Left hindlimb (tissue), 1 donor: ENCODE measurements around the gene CSTF1.

Experiments
- DNase-seq: peaks from one replicate; pipeline ENCODE4 v3.0.0-alpha.2; 2018

The CSTF1 gene

DNA sequence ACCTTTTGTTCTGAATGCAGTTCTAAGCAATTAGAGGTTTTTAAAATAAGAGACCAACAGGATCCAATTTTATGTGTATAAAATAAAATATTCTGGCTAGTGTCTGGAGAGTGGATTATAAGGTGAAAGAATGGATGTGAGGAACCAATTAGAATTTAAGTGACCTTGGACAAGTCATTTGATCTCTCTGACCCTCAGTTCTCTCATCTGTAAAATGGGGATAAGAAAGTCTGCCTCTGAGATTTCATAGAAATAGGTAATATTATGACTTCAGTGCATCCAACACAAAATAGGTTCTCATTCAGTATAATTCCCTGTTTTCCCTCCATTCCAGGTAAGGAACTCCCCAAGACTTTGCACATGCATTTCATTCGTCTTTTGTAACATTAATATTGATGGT lies 38.5 kb downstream of the CSTF1 start:
- DNase-seq = no peak

DNA sequence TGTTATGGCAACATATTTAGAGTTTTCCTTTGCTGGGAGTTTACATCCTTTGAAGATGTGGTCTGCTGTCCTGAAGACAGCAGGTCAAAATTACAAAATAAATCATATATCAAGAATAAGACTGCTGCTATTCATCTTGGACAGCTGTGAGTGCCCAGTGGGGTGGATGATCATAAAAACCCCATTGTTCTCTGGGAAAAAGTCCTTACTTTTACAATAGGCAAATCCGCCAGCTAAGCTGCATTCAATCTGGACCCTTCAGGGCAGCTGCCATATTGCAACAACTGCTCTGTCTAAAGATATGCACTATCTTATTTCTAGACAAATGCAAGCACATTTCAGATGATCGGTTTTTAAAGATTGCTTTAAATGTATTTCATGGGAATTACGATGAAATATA lies 39.0 kb downstream of the CSTF1 start:
- no peak for DNase-seq

DNA sequence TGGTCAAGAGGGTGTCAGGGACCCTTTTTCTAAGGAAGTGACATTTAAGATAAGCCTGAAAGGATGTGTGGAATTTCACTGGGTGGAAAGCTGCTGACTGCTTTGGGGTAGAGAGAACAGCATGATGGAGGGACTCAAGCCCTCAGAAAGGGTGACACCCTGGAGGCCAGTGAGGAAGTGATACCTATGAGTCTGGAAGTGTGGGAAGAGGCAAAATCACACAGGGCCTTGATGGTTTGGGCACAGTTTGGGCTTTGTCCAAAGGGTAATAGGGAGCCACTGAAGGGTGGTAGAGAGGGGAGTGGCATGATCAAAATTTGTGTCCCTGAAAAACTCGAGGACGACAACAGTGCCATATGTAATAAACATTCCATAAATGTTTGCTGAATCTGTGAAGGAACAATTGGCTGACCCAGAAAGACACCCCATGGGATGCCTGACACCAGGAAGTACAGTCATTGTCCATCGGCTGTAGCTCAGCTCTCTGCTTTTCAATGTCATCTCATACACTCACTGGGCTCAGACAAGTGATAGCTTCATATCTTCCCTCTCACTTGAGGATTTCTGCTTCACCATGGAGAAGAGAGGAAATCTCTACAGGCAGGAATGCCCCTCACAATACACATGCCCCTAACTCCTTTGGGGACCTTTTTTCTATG lies 40.9 kb downstream of the CSTF1 start:
- DNase-seq = no peak

DNA sequence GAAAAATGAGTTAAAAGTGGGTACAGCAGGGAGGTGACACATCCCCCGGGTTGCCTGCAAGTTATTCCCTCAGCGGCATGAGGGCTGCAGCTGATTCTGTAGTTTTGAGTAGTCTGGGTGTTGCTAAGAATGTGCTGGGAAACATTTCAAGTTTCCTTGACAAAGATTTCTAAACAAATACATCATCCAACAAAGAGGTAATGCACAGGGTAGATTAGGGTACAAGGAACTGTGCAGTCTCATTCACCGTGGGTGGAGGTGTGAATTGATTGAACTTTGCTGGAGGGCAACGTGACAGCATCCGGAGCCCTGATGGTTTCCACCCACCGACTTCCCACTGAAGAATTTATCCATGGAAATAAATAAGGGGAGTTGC lies 41.4 kb downstream of the CSTF1 start:
- DNase-seq = no peak

DNA sequence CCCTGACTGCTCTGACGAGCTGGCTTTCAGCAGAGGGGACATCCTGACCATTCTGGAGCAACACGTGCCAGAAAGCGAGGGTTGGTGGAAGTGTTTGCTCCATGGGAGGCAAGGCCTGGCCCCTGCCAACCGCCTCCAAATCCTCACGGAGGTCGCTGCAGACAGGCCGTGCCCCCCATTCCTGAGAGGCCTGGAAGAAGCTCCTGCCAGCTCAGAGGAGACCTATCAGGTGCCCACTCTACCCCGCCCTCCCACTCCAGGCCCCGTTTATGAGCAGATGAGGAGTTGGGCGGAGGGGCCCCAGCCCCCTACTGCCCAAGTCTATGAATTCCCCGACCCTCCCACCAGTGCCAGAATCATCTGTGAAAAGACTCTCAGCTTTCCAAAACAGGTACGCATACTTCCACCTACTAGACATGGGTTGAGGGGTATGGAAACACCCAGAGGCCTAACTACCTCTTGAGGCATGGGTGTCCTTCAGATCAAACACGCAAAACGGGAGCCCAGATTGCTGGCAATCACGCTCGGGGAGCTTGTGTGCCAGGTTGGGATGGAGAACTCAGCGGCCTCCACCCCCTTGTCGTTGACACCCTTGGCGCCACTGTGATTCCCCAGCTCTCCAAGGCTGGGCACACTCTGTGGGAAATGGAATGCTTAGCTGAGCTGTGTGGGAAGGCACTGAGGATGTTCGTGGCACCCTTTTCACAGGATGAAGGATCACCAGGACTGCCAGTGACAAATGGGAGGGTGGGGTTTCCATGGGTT lies 44.9 kb downstream of the CSTF1 start:
- DNase-seq = no peak

DNA sequence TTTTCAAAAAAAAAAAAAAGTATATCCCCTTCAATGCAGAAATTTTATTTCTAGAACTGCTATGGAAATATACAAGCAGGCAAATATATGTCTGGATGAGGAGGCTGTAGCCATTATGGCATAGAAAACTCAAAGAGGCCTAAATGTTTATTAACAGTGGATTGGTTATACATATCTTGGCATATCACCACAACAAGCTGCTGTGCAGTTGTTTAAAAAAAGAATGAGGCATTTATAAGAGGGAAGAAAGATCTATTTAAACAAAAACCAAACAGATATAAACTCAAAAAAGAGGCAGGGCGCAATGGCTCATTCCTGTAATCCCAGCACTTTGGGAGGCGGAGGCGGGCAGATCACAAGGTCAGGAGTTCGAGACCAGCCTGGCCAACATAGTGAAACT lies 45.8 kb downstream of the CSTF1 start:
- DNase-seq = no peak

DNA sequence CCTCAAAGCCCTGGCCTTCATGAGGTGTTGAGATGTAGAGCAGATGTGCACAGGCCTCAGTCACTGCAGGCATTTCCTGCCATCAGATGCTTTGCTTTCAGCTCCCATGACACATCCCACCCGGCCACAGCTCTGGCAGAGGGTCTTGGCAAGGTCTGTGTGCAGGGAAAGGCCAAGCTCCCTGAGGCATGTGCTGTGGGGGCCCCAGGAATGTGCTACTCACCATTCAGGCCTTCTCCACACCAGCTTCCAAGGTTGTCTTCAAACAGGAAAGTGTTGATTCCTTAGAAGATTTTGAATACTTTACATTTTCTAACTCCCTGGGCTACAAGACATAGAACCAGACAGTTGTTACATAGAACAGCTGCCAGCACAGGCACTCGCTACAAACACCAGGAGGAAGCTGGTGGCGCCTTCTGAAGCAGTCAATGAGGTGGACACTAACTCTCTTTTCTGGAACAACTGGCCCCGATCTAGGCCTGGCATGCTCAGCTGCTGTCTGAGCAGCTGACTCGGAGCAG lies 47.4 kb downstream of the CSTF1 start:
- DNase-seq = peak; percentile 77

DNA sequence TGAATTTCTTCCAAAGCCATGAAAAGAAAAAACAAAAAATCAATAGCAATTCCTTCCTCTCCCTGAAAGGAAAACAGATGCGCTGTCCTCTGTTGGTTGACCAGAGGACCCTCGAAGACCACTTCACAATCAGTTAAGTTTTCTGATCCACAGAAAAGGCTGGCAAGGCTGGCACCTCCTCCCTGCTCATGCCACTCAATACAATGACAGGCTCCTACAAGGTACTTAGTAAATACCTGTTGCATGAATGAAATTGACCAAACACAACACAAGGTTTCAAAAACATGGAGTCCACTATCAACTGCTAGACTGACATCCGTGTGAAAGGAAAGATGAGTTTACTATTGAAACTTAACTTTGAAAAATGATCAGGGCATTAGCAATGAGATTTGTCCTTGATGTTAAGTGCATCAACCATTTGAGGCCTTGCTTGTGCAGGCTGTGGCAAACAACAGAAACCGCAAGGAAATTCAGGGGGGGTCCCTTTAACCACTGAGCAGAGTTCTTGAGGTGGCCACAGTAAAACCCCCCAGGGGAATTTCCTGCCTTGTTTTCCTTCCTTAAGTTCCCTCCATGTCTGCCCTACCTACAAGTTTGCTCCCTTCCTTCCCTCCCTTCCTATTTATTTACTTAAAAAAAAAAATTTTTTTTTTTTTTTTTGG lies 48.0 kb downstream of the CSTF1 start:
- no peak for DNase-seq

DNA sequence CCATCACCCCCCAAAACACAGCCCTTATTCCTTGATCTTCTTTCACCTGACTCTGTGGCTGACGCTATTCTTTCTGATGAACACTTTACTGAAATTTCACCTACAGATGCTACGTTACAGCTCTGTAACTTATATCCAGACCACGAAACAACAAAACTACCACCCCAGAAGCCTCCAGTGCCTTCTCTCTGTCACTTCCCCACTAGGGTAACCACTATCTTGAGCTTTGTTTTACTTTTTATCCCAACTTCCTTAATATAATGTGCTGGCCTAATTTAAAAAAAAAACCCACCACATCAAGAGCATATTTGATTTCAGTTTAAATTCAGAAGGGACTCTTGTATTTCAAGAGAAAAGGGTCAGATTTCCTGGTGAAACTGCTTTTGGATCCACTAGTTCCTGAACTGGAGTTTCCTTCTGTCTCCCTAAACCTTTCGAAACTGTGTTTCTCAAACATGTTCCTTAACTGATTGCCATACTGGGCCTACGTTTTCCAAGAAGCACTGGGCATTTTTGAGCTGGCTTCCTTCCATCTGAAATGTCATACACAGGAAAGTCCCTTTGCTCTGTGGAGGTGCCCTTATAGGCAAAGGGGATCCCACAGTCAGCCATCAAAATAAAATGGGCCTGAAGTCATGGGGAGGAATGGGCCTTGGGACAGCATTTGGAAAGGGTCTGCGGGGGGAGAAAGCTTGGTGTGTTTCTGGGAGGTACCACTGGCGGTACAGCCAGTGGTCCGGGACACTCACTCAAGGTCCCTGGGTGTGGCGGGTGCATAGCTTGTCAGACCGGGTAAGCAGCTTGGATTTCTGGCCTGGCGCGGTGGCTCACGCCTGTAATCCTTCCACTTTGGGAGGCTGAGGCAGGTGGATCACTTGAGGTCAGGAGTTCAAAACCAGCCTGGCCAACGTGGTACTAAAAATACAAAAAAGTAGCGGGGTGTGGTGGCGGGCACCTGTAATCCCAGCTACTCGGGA lies 50.2 kb downstream of the CSTF1 start:
- DNase-seq = no peak

DNA sequence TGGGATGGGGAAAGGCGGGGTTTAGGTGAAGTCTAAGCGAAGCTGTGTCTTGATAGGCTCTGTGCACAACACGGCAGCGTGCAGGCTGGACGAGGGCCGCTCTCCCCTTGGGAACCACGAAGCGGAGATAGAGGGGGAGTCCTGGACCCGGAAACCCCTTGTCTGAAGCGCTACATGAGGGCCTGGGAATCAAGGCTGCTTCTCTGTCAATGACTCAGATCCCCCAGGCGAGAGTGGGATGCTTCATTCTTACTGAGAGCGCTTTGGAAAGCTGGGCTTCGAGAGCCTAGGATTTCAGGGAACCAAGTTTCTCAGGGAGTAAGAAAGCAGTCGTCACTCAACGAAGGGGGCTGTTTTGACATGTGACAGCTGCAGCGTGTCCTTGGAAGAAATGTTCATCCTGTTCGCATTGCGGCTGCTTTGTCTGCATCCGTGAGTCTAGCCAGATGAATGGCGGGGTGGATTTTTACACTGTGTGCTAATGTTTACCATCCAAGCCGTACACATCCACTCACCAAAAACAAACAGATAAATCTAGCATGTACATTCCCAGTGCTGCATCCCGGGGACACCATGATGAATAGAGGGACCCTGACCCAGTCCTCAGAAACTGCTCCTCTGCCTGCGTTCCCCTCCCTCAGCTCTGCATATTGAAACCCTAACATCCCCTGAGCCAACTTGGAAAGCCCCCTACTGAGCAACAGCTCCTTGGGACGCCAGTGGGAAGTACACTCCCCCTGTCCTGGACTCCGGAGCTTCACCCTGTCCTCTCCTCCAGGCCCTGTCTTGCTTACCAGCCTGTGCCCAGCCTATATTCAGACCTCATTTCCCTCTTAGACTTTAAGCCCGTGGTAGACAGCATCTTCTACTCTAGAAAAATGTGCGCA lies 51.5 kb downstream of the CSTF1 start:
- DNase-seq = no peak

DNA sequence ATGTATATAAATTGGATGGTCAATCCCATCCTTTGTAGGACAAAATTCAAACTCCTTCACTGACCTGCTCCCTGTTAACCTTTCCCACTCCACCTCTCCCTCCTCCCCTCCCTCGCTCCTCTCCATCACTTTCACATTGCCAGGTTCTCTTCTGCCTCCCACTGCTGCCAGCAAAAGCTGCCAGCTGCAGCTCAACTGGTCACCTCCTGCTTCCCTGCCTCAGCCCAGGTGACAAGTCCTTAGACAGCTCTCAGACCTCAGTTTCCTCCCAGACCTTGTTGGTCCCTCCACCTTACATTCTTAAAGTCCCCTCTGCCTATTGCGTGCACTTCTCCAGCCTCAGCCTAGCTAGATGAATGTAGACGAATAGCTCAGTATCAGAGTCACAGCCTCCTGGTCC lies 52.7 kb downstream of the CSTF1 start:
- no peak for DNase-seq

DNA sequence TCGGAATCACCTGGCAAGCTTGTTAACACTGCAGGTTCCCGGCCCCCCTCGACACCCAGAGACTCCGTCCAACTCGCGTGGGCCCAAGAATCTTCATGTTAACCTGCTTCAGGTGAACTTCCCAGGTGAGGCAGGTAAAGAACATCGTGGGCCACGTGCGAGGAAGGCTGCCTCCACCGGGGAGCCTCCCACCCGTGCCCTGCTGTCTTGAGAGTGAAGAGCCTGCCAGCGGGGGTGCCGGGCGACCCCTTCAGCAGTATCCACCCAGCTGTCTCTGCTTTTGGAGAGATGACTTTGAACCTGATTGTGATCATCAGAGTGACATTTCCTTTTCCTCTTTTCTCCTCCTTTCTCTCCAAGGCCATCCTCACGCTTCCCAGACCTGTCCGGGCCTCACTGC lies 53.1 kb downstream of the CSTF1 start:
- DNase-seq = no peak

DNA sequence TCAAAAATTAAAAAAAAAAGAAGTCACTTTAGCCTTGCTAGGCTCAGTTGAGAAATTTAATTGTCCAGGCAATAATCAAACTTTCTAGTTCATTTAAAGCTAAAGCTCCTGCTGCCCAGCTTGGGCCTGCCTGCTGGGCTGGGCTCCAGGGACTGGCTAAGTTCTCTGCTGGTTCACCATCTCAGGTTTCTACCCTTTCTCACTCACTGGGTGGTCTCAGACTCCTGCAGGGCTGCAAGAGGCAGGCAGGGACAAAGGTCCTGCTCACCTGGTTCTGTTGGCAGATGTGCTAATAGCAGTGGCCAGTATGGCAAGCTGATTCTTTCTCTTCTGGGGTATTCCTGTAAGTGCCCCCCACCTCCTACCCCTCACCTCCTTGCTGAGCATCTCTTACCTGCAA lies 54.8 kb downstream of the CSTF1 start:
- no peak for DNase-seq

DNA sequence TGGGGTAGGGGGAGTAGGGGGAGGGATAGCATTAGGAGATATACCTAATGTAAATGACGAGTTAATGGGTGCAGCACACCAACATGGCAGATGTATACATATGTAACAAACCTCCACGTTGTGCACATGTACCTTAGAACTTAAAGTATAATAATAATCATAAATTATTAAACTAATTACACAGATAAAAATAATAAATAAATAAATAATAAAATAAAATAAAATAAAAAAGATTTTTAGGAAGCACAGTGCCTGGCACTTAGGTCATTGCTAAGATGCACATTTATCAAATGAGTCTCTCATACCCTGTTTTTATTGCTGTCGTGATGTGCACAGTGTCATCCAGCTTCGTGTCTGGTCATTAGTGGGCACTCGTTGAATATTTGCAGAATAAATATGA lies 57.0 kb downstream of the CSTF1 start:
- no peak for DNase-seq

DNA sequence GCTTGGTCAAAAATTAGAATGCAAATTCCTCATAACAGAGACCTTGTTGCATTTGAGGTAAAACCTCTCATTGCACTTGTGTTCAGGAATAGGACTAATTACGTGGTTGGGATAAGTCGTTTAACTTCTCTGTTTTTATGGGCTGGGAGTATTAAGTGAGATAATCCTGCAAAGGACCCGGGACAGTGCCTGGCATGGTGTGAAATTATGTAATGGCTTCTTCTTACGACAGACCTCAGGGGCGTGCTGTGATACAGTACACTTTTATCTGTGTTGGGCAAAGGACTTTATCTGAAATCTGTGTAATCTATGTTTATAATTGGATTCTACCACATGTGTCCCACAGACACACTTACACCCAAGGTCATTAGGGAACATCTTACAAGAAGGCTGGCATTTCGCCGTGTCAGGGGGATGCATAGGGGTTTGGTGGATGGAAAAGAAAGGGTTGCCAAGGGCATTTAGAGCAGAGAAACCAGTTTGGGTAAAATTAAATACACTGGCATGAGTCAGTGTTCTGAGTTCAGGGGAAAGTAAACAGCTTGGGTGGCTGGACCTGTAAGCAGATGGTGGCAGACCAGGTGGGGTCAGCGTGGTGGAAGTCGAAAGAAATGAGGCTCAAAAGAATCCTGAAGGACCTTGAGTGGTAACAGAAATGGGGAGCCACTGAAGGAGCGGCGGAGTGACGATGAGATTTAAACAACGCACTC lies 58.8 kb downstream of the CSTF1 start:
- no peak for DNase-seq

DNA sequence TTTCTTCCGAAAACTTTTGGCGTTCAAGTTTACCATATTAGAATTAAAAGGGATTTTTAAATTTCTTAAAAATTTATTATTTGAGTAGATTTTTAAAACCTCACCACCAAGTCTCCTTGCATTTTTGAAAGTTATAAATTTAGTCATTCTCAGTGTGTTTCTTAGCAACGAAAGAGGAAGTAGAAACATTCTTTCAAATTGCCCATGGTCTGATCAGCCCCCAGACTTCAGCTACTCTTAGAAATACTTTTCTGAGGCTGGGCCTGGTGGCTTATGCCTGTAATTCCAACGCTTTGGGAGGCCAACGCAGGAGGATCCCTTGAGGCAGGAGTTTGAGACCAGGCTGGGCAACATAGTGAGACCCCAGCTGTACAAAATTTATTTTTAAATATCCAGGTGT lies 60.9 kb downstream of the CSTF1 start:
- DNase-seq = no peak

DNA sequence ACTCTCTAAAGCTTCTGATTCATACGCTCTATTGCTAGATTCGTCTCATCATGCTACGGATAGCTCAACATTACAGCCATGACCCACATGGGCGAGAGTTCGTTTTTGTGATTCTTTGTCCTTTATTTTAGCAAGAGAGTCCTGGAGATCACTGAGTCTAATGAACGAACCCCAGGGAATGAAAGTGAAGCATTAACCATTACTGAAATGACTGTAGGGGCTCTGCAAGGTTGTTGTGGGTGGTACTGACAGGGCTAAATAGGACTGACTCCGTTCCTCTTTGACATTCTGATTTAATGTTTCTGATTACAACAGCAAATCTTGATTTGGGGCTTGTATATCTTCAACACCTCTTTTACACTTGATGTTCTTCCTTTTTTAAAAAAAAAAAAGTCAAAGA lies 62.3 kb downstream of the CSTF1 start:
- DNase-seq = no peak
